ENCODE data around the gene FAM180A.

DNA sequence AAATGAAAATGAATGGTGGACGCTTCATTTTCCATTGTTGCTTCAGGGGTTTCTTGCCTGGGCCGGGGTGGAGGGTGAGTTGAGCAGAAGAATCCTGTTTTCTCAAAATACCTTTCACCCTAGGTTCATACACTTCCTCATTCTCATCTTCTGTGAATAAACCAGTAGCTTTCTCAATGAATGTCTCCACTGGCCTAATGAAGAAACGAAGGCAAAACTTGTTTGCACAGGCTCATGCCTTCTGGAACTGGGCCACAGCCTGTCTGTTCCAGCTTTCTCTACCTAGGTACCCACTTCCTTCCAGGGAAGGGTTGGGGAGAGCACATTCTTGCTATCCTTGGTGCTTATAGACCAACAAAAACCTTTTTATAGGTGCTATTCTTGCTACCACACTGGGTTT lies 65.0 kb downstream of the FAM180A start:
- TF ChIP-seq, protein P1, sequence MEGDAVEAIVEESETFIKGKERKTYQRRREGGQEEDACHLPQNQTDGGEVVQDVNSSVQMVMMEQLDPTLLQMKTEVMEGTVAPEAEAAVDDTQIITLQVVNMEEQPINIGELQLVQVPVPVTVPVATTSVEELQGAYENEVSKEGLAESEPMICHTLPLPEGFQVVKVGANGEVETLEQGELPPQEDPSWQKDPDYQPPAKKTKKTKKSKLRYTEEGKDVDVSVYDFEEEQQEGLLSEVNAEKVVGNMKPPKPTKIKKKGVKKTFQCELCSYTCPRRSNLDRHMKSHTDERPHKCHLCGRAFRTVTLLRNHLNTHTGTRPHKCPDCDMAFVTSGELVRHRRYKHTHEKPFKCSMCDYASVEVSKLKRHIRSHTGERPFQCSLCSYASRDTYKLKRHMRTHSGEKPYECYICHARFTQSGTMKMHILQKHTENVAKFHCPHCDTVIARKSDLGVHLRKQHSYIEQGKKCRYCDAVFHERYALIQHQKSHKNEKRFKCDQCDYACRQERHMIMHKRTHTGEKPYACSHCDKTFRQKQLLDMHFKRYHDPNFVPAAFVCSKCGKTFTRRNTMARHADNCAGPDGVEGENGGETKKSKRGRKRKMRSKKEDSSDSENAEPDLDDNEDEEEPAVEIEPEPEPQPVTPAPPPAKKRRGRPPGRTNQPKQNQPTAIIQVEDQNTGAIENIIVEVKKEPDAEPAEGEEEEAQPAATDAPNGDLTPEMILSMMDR (IDR thresholded peaks at IDR 0.05) = no peak
- no peak for TF ChIP-seq EZH2 (IDR thresholded peaks at IDR 0.05; ENCODE audit: borderline replicate concordance, insufficient read depth, low read depth, low read length, poor library complexity, severe bottlenecking)

Data from B cell (primary cell).